COLO668 (cell line): ENCODE results near the gene DYNLRB1.
A peak's percentile ranks its signal among the peaks of the same experiment; 100 is the strongest.
"Not testable (repeated sequence)": the region's sequence is repeated elsewhere in the genome, so short reads cannot be mapped to it uniquely, and the experiment has no call there.

Experiments
- DNase-seq: peaks from one replicate; lab custom pipeline; 2025; ENCODE audit not compliant: unreplicated experiment; lab: John Stamatoyannopoulos, UW

Gene DYNLRB1

DNA sequence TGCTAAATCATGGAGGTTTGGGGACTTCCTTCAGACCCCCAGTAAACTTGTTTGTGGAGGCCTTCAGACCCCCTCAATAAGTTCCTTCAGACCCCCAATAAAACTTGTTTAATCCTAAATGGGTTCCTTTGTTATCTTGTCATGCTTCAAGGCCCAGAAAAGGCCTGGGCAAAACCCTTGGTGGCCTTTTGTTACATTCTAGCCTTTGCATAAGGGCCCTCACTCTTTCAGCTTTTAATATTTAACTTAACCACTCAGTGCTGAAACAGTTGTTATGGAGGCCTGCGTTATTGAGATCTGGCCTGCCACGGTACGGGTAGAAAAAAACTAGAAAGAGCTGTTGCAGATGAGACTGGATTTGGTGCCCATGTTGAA lies 4.3 kb upstream of the DYNLRB1 start:
- DNase-seq: no peak

DNA sequence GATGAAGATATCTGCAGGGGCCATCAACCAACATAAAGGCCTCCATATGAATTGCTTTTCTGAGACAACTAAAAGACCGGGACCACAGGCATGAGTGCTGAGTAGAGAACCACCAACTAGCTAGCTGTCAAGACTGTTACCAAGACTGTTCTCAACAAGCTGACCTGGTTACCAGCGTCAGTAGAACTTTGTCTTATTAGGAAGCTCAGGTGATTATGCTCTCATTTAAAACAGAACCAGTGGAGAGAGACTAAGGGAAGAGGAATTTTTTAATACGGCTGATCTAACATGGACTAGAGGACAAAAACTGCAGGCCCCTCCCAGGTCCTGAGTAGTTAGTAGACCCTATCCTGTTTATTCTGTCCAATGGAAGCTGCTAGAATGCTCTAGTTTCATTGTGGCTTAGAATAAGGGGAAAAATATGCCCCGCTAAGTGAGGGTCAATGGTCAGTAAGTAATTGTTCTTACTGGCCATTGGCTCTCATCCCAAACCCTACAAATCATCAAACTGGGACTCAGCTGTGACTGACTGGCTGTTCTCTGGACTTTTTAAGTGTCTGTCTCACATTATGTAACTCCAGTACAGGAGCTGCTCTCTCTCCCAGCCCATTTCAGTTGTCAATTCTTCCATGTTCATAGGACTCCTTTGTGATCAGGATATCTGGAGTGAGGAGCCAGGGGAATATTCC lies 3.8 kb upstream of the DYNLRB1 start:
- DNase-seq: no peak

DNA sequence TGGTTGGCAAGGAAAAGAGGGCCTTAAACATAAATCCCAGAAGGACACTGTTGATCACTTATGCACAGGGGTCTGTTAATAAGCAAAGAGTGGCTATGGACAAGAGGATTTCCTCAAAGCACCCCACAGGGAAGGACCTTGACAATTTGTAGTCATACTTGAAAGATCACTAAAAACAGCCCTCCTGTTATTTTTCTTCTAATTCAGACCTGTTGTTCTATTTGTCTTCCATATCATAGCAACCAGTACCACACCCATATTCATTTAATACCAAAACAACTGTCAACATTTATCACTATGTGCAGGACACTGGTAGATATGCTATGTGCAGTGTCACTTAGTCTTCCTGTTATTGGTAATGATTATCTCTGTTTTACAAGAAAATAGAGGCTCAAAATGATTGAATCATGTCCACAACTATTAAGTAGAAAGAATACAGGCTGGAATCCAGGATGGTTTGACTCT lies 3.2 kb upstream of the DYNLRB1 start:
- no peak for DNase-seq

DNA sequence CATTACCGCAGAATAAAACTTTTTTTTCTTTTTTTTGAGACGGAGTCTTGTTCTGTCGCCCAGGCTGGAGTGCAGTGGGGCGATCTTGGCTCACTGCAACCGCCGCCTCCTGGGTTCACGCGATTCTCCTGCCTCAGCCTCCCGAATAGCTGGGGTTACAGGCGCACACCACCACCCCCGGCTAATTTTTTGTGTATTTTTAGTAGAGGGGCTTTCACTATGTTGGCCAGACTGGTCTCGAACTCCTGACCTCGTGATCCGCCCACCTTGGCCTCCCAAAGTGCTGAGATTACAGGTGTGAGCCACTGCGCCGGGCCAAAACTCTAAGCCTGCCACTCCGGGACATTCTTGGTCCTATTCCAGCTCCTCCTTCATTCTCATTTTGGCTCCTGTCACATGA lies 2.2 kb upstream of the DYNLRB1 start:
- DNase-seq: not testable (repeated sequence)

DNA sequence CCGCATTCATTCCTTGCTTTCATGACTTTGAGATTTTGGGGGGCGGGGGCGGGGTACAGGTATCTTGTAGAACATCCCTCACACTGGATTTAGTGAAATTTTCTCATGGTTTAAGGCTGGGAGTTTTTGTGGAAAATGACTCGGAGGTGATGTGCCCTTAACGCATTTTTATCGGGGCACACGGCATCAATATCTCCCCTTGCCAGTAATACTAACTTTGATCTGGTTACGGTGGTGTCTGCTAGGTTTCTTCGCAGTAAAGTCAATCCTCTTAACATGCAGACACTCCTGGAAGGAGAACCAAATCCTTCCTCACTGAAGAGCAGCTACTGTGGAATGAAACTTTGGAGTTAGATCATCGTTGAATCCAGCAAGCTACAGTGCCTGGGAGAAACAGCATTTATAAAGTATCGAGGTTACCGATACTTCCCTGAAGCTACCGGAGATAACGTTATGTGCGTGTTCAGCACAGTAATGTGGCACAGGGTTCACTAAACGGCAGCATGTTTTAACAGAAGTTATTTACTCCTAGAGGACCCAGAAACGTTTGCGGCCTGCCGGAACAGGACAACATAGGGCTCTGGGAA lies 1.2 kb upstream of the DYNLRB1 start:
- DNase-seq: no peak

DNA sequence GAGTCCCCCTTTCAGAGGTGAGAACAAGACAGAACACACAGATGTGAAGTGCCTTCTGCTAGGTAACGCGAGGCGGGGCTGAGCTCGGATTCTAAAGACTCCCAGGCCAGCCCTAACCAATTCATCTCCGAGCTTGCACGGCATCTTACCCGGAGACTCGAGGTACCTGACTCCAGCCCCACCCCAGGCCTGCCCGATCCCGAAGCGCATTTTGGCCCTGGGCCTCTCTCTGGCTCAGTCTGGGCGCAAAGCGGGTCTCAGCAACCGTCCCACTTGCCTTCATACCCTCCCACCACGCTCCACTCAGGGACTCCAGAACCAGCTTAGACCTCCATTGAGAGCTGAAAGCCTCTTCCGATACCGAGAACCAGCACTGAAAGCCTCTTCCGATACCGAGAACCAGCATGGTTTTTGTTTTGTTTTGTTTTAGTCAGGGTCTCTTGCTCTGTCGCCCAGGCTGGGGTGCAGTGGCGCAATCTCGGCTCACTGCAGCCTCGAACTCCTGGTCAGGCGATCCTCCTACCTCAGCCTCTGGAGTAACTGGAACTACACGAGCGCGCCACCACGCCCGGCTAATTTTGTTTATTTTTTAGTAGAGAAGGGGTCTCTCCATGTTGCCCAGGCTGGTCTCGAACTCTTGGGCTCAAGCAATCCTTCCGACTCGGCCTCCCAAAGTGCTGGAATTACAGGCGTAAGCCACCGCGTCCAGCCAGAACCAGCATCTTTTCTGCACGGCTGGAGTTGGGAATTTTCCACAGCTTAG lies 557 bp upstream of the DYNLRB1 start:
- peak; percentile 82 for DNase-seq

DNA sequence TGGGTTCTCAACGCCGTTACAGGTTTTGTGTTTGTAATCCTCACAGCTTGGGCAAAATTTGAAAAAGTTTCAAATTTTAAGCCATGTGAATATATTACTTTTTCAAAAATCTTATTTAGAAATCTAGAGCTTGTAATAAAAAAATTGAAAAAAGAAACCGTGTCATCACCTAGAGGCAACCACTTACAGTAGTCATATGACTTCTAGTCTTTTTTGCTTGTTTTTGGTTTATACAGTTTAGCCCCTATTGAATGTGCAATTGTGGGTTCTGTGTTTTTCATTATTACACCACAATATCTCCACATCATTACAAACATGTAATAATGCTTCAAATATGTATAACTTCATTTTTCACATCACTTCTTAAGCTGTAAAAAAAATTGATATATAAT lies 888 bp downstream of the DYNLRB1 start:
- DNase-seq: no peak

DNA sequence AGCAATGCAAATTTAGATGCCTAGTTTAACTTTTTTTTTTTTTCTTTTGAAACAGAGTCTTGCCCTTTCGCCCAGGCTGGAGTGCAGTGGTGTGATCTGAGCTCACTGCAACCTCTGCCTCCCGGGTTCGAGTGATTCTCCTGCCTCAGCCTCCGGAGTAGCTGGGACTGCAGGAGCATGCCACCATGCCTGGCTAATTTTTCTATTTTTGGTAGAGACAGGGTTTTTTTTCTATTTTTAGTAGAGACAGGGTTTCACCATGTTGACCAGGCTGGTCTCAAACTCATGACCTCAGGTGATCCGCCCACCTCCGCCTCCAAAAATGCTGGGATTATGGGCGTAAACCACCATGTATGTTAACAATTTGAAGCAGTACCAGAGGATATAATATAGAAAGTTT lies 2.6 kb downstream of the DYNLRB1 start:
- DNase-seq: not testable (repeated sequence)

DNA sequence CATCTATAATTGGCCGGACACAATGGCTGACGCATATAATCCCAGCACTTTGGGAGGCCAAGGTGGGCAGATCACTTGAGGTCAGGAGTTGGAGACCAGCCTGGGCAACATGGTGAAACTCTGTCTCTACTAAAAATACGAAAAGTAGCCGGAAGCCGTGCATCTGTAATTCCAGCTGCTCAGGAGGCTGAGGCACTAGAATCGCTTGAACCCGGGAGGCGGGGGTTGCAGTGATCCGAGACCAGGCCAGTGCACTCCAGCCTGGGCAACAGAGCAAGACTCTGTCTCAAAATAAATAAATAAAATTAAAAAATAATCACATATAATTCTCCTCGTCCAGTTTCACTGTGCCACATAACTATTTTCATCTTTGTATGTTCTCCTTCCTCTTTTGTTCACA lies 3.6 kb downstream of the DYNLRB1 start:
- DNase-seq: not testable (repeated sequence)

DNA sequence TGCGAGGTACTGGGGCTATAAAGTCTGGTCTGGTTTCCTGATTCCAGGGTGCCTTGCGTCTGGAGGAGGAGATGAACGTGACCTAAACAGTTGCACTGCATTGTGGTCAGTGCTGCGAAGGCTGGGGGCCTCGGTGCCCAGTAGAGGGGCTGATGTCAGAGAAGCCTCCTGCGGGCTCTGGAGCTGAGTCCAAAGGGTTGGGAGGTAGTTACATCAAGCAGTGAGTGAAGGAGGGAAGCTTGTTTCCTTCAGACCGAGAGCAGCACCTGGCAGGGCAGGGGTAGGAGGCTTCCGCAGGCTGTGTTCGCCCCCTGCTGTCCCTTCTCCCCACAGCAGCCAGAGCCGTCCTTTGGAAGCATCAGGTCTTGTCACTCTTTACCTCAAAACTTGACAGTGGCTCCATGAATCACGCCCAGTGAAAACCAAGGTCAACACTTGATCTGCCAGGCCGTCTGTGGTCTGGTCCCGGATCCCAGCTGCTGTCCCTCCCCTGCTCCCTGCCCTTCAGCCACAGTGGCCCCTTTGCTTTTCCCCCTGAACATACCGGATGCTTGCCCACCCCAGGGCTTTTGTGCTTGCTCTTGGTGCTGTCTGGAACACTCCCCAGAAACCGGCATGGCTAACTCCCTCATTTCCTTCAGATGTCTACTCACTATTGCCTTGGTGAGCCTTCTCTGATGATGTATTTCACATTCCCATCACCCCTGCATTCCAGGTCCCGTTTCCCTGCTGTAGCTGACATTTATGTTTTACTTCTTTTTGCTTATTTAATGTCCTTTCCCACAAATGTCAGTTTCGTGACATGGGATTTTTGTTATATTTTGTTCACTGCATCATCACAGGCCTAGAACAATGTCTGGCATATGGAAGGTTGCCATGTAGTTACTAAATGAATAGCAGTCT lies 7.0 kb downstream of the DYNLRB1 start:
- peak; percentile 56 for DNase-seq

DNA sequence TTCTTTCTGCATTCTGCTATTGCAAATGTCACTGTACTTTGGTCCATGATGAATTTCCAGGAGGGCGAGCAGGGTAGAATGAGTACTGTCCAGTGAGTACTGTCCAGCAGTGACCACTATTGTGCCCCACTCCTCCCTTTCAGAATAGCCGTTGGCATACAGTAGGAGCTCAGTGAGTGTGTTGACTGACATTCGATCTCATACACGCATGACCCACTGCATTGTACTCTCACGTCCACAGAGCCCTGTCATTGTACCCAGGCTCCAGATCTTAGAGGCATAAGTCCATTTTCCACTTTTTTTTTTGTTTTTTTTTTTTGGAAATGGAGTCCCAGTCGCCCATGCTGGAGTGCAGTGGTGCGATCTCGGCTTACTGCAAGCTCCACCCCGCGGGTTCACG lies 8.2 kb downstream of the DYNLRB1 start:
- no peak for DNase-seq

DNA sequence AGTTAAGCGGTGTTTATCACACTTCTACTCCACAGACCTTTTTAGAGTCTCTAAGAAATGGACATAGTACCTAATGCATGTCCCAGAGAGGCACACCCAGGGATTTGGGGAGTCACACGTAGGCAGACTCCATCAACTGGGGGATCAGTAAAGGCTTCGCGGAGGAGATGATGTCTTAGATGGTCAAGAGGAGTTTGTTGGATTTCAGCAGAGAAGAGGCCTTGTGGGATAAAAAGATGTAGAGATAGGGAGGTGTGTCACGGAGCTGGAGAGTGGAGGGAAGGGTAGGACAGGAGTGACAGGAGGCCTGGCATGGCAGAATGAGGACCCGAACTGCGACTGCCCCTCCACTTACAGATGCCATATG lies 9.1 kb downstream of the DYNLRB1 start:
- no peak for DNase-seq

DNA sequence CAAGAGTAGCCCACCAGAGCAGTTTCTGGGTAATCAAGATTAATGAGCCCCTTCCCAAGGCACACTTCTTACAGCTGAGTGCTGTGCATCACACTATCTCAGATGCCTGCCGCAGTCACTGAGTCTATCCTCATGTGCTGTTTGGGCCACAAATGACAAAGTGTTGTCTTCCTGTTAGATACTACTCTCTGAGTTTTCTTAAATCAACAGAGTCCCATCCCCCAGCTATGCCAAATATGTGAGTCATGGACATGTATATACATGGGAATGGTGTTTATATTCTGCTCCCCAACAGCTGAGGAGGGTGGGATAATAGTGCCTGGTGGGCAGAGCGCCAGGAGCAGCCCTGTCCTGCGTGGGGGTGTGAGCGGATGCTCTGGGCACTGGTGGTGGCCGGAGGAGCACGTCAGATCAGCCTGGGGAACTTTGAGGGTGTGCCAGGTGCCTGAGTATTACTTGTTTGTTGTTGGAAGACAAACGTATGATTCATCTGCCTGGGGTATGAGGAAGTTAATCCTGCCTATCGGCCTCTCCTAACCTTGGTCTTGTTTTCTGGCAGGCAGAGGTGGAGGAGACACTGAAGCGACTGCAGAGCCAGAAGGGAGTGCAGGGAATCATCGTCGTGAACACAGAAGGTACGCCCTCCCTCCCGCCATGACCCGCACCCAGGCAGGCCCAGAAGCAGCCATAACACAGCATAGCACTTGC lies 9.6 kb downstream of the DYNLRB1 start:
- DNase-seq: peak; percentile 83

DNA sequence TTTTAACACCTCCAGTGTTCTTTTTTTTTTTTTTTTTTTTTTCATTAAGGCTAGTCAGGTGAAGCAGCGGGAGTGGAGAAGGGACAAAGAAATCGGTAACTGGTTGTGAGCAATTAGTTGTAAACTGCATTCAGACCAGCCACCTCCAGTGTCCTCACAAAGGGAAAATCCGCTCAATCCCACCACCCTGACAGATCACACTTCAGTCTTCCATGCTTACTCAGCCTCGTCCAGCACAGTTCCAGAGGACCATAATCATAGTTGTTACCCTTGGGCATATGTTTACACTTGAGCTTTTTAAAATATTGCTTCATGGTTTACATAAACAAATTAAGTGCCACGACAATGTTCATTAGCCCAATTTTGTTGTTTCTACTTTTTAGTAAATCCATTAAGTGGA lies 10.2 kb downstream of the DYNLRB1 start:
- no peak for DNase-seq

DNA sequence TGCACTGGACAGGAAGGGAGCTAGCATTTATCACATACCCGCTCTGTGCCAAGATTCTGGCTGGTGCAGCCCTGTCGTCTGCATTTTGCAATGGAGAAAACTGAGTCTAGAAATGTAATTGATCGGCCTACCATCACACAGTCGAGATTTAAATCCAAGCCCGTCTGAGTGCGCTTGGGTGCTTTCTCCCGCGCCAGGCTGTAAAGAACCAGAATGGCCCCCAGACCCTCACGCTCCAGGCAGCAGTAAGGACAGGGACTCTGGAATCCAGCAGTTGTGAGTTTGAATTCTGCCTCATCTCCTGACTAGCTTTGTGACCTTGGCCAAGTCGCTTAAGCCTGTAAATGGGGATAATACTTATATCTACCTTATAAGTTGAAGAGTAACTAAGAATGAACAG lies 10.8 kb downstream of the DYNLRB1 start:
- DNase-seq: no peak

DNA sequence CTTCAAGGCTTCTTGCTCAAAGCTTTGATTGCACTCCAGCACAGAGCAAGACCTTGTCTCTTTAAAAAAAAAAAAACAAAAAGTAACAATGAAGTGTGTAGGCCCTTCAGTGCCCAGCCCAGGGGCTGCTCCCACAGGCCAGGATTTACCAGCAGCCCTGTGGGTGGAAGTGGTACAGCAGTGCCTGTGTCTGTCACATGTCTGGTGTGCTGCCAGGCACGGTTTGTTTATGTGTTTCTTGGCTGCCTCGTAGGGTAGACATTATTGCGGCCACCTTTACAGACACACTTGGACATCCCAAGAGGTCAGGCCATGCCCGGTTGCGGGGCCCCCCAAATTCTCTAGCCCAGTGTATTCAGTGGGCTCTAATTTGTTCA lies 12.7 kb downstream of the DYNLRB1 start:
- DNase-seq: no peak

DNA sequence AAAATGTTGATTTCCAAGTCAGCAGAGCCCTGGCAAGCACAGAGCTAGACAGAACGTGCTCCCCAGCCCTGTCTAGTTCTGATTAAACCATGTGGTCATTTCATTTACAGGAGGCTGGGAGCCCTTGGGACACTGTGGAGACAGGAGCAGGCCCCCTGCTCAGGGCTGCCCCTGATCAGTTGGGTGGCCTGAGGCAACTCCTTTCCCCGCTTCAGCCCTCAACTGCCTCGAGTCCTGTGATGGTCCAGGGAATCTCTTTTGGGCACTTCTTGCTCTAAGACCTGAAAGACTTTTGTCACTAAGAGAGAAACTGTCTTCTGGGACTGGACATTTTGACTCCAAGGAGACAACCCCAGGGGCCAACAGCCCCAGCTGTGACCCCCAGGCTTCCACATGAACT lies 13.5 kb downstream of the DYNLRB1 start:
- no peak for DNase-seq

DNA sequence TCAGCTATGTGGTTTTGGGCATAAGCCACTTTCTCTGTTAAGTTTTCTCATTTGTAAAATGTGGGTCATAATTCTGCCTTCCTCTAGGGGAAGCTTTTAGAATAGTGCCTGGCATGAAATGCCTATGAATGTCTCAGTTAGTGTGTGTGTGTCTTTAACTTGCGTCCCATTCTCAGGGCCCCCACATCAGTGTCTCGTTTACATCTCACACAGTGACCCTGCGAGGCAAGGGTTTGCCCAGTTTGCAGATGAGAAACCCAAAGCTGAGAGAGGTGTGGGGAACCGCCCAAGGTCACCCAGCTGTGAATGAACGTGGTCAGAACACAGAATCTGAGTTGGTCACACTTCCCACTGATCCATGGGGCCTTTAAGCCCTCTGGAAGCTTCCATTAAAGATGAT lies 14.1 kb downstream of the DYNLRB1 start:
- no peak for DNase-seq

DNA sequence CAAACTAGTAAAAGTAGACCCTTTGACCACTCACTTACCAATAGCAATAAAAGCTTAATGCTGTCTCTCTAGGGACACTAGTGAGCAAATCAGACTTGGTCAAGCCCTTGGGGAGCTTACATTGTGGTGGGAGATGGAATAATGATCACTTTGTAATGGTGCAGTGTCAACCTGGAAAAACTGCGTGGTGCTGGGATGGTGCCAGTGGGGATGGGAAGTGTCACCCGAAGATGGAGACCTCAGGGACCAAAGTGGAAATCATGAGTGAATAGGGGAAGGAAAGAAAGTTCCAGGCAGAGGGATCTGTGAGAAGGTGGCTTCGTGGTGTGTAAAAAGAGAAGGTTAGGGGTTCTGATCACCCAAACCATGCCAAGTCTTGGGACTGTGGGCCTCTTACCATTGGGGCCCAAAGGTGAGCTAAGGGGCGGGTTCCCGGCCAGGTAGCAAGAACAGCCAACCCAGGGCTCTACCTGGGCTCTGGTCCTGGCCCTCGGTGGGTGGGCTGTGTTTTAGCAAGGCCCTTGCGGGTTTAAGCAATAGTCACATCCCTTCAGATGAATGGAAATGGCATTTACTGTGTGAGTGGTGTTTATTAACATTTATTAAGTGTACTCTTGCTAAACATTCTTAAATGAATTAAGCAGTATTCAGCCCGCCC lies 15.5 kb downstream of the DYNLRB1 start:
- no peak for DNase-seq

DNA sequence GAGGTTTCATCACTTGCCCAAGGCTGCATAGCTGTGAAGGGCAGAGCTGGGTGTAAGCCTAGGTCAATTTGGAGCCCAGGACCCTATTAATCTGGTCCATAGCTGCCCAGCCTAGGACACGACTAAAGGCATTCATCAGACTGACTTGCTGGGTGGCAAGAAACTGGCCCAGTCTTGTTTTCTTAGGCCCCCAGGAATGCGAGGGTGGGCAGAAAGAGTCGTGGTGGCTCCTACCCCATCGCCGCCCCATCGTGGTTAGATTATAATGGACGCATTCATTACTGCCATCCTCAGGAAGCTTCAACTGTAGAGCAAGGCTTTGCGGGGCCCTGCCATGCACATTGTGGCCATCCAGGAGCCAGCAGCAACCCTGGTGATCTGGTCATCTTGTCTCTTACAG lies 16.1 kb downstream of the DYNLRB1 start:
- DNase-seq: no peak
